Measurements from ENCODE around the gene LMNTD2. TPM values are rescaled to one million over a fixed set of nuclear protein-coding genes. Genes with fewer than 3 reads are reported as not detected.

Gene LMNTD2
- total RNA-seq, 1 experiment from 2014 or later: 7.8 TPM

GRCh38 chr11:587546-587945 lies 27.0 kb upstream of the LMNTD2 start:
- peaks cover 58% of the 10 kb centered on the region for H3K36me3 Mint-ChIP-seq (ENCODE audit: insufficient read depth, unreplicated experiment)
- no TSS peak for BruUV-seq (replicated peaks)

GRCh38 chr11:586376-587316 lies 26.1 kb upstream of the LMNTD2 start:
- Mint-ChIP-seq H3K9me3 (ENCODE audit: low read depth, unreplicated experiment) (no peaks in the 10 kb centered on the region), H3K4me1 (ENCODE audit: low read depth, unreplicated experiment) (peaks cover 23% of the 10 kb centered on the region), H3K36me3 (ENCODE audit: insufficient read depth, unreplicated experiment) (peaks cover 57% of the 10 kb centered on the region), H3K4me3 (ENCODE audit: low read depth, unreplicated experiment) (no peak overlapping the region), H3K27ac (ENCODE audit: unreplicated experiment) (no peak overlapping the region), H3K27me3 (ENCODE audit: unreplicated experiment) (no peaks in the 10 kb centered on the region)
- no TSS peak for BruUV-seq (replicated peaks)
- TF ChIP-seq CTCF (IDR thresholded peaks at IDR 0.05; ENCODE audit: unreplicated experiment): no peak
- CTCF ChIA-PET: interaction anchor here (1.2 kb wide), 1 partner anchor 25 kb away, joined by 3 read pairs; no protein-coding TSS in a partner anchor
- DNase-seq: no peak
- intact Hi-C loops (cut with micrococcal nuclease; ENCODE audit: unreplicated experiment): no loop called here

More at GRCh38 chr11:587546-587945, 27.0 kb upstream of the LMNTD2 start:
- CTCF ChIA-PET: interaction anchor here (1.2 kb wide), 2 partner anchors 26 to 32 kb away, joined by 3 read pairs; no protein-coding TSS in a partner anchor
- peak overlapping the region; percentile 33 for H3K27ac Mint-ChIP-seq (ENCODE audit: unreplicated experiment)
- DNase-seq: no peak
- peaks cover 23% of the 10 kb centered on the region for H3K4me1 Mint-ChIP-seq (ENCODE audit: low read depth, unreplicated experiment)
- H3K9me3 Mint-ChIP-seq (ENCODE audit: low read depth, unreplicated experiment): no peaks in the 10 kb centered on the region
- H3K27me3 Mint-ChIP-seq (ENCODE audit: unreplicated experiment): no peaks in the 10 kb centered on the region
- intact Hi-C loops (cut with micrococcal nuclease; ENCODE audit: unreplicated experiment): no loop called here
- H3K4me3 Mint-ChIP-seq (ENCODE audit: low read depth, unreplicated experiment): peak overlapping the region; percentile 10
- TF ChIP-seq CTCF (IDR thresholded peaks at IDR 0.05; ENCODE audit: unreplicated experiment): no peak

DNA sequence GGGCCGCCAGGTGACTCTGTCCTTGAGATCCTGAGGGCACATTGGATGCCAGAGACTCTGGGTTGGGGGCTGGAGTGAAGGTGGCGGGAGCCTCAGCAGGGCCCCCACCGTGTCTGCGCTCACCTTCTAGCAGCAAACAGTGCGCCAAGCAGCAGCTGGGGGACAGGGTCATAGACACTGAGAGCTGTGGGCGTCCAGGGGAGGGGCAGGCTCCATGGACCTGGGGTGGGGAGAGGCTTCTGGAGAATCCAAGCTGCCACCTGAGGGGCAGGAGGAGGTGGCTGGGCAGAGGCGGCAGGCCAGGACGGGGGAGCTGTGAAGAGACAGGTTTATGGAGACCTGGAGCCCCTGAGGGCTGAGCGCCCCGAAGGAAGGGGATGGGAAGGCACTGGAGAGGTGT lies 23.7 kb upstream of the LMNTD2 start:
- H3K27me3 Mint-ChIP-seq (ENCODE audit: unreplicated experiment): no peaks in the 10 kb centered on the region
- no peaks in the 10 kb centered on the region for H3K9me3 Mint-ChIP-seq (ENCODE audit: low read depth, unreplicated experiment)
- intact Hi-C loops (cut with micrococcal nuclease; ENCODE audit: unreplicated experiment): no loop called here
- DNase-seq: no peak
- H3K36me3 Mint-ChIP-seq (ENCODE audit: insufficient read depth, unreplicated experiment): peaks cover 47% of the 10 kb centered on the region
- no peak overlapping the region for H3K27ac Mint-ChIP-seq (ENCODE audit: unreplicated experiment)
- CTCF ChIA-PET: no interaction called here
- H3K4me3 Mint-ChIP-seq (ENCODE audit: low read depth, unreplicated experiment): no peak overlapping the region
- no TSS peak for BruUV-seq (replicated peaks)
- peaks cover 28% of the 10 kb centered on the region for H3K4me1 Mint-ChIP-seq (ENCODE audit: low read depth, unreplicated experiment)
- no peak for TF ChIP-seq CTCF (IDR thresholded peaks at IDR 0.05; ENCODE audit: unreplicated experiment)

DNA sequence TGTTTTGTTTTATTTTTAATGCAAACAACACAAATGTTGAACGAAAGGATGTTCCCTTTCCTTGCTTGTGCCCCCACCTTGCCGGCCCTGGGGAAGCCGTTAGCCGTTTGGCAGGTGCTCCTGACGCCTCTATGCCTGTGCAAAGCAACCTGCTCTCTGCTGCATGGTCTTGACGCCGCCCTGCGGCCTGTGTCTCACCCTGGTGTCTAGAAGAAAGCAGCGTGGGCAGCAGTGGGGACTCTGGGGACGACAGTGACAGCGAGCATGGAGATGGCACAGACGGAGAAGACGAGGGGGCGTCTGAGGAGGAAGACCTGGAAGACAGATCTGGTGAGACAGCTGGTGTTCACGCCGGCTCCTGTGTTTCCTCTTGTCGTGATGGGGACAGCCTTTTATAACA lies 21.2 kb upstream of the LMNTD2 start:
- Mint-ChIP-seq H3K9me3 (ENCODE audit: low read depth, unreplicated experiment) (no peaks in the 10 kb centered on the region), H3K36me3 (ENCODE audit: insufficient read depth, unreplicated experiment) (peaks cover 34% of the 10 kb centered on the region), H3K4me1 (ENCODE audit: low read depth, unreplicated experiment) (peaks cover 31% of the 10 kb centered on the region), H3K4me3 (ENCODE audit: low read depth, unreplicated experiment) (no peak overlapping the region), H3K27me3 (ENCODE audit: unreplicated experiment) (no peaks in the 10 kb centered on the region), H3K27ac (ENCODE audit: unreplicated experiment) (no peak overlapping the region)
- intact Hi-C loops (cut with micrococcal nuclease; ENCODE audit: unreplicated experiment): no loop called here
- CTCF ChIA-PET: interaction anchor here (0.6 kb wide), 1 partner anchor 158 kb away, joined by 3 read pairs; no protein-coding TSS in a partner anchor
- no peak for DNase-seq
- BruUV-seq (replicated peaks): no TSS peak
- TF ChIP-seq CTCF (IDR thresholded peaks at IDR 0.05; ENCODE audit: unreplicated experiment): no peak
